CD4-positive, alpha-beta memory T cell (primary cell): ENCODE results near the gene MICOS13. TPM values are rescaled to one million over a fixed set of nuclear protein-coding genes. Genes with fewer than 3 reads are reported as not detected.
A peak's percentile ranks its signal among the peaks of the same experiment; 100 is the strongest.

Source experiments
- CTCF ChIA-PET: fragments of 350-600 bp; sonication (Branson Sonifier 250); formaldehyde crosslinking; loops from one replicate; lab custom pipeline; 2021; ENCODE audit warnings: inconsistent platforms; ENCODE audit not compliant: partially characterized antibody; lab: Charles Lee
- POLR2A ChIA-PET: fragments of 350-600 bp; sonication (Branson Sonifier 250); formaldehyde crosslinking; loops from one replicate; lab custom pipeline; 2021; ENCODE audit not compliant: partially characterized antibody; lab: Charles Lee
- DNase-seq, 5 donors: peaks; one replicate each; pipeline versions ENCODE4 v3.0.0 to v3.0.0-alpha.2; 2020 to 2022; ENCODE audit warnings: mixed read lengths in 1 of 5
- H3K27ac ChIP-seq: one replicate; pipeline ENCODE4 v1.7.0; 2013; ENCODE audit warnings: low read depth, low read length
- H3K27me3 ChIP-seq: 2 replicates; pipeline ENCODE4 v1.7.0; 2013; ENCODE audit warnings: mild to moderate bottlenecking, low read length, moderate library complexity; ENCODE audit not compliant: insufficient read depth
- H3K36me3 ChIP-seq: 2 replicates; pipeline ENCODE4 v1.7.0; 2013; ENCODE audit warnings: mild to moderate bottlenecking, low read length, moderate library complexity; ENCODE audit not compliant: insufficient read depth
- H3K4me1 ChIP-seq: 2 replicates; pipeline ENCODE4 v1.7.0; 2013; ENCODE audit warnings: mild to moderate bottlenecking, low read length, moderate library complexity; ENCODE audit not compliant: insufficient read depth
- H3K4me3 ChIP-seq, 2 donors: one replicate each; pipeline ENCODE4 v1.7.0; 2013; ENCODE audit warnings: low read length in 2 of 2, mild to moderate bottlenecking in 1 of 2
- H3K9me3 ChIP-seq, 2 donors: one replicate each; pipeline ENCODE4 v1.7.0; 2013; ENCODE audit warnings: low read length in 2 of 2, control low read depth in 1 of 2; ENCODE audit not compliant: control insufficient read depth in 1 of 2
- H3K27ac Mint-ChIP-seq, 7 donors: one replicate each; pipeline ENCODE4 v1.8.0; 2020 to 2021; ENCODE audit warnings: mixed read lengths in 7 of 7, mild to moderate bottlenecking in 6 of 7, inconsistent platforms in 3 of 7, moderate library complexity in 3 of 7
- H3K27me3 Mint-ChIP-seq, 2 donors: one replicate each; pipeline ENCODE4 v1.8.0; 2020 to 2021; ENCODE audit warnings: mixed read lengths in 2 of 2
- H3K36me3 Mint-ChIP-seq, 2 donors: one replicate each; pipeline ENCODE4 v1.8.0; 2020 to 2021; ENCODE audit warnings: mixed read lengths in 2 of 2, inconsistent platforms in 1 of 2, mild to moderate bottlenecking in 1 of 2
- H3K4me1 Mint-ChIP-seq, 4 donors: one replicate each; pipeline ENCODE4 v1.8.0; 2020 to 2021; ENCODE audit warnings: mixed read lengths in 4 of 4, mild to moderate bottlenecking in 1 of 4
- H3K4me3 Mint-ChIP-seq, 8 donors: one replicate each; pipeline ENCODE4 v1.8.0; 2020 to 2021; ENCODE audit warnings: mixed read lengths in 8 of 8, mild to moderate bottlenecking in 7 of 8, moderate library complexity in 6 of 8, inconsistent platforms in 3 of 8
- H3K9me3 Mint-ChIP-seq, 8 donors: one replicate each; pipeline ENCODE4 v1.8.0; 2020 to 2021; ENCODE audit warnings: mixed read lengths in 8 of 8, mild to moderate bottlenecking in 5 of 8, inconsistent platforms in 3 of 8, moderate library complexity in 1 of 8
- intact Hi-C: fragments of 100-400 bp; cut with micrococcal nuclease; formaldehyde crosslinking; loops from one replicate; pipeline ENCODE4 v1.15.1; 2023
- polyA plus RNA-seq, 2 donors: library from polyadenylated mRNA; unstranded; fragments of 300-500 nt; fragmentation: Illumina TruSeq; gene quantifications; one replicate each; pipeline ENCODE4 v1.2.3, GENCODE V29; 2021
- total RNA-seq, 2 experiments: library from RNA; stranded (reverse); gene quantifications; one replicate each; pipeline ENCODE4 v1.2.3, GENCODE V29; 2021

The MICOS13 gene
- total and polyA plus RNA-seq, 4 experiments from 2014 or later: 40.5 to 114 (median 77.3) TPM

DNA sequence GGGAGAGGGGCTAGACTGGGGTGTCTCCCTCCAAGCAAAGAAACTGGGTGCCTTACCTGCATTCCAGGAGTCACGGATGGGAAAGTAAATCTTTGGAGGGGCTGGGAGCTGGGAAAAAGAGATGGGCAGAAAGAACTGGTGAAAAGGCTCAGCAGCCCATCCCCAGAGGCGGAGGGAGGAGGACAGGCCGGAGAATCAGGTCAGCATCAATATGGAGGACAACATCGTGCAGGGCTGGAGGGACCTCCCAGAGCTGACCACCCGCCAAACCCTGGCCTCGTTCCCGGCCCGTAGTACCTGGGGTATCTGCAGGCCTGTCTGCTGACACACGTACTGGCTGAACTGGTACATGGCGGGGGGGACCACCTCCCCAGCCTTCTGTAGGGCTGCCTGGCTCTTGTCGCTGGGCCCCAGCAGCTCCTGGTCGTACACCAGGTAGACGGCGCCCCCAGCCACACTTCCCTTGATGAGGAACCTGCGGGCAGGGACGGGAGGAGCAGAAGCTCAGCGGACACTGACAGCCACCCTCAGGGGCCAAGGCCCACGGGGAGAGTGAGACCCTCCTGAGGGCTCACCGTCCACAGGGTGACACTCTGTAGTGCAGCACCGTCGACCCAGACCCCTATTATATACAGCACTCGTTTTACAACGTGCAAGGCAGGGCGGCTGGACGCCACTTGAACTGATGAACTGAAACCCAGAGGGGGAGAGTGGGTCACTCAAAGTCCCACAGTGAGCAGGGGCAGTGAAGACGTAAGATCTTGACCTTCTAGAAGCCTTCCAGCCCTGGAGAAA lies 830 bp downstream of the MICOS13 start:
- H3K36me3 ChIP-seq: no peaks in the 10 kb centered on the region
- H3K4me1 ChIP-seq: peaks cover 21% of the 10 kb centered on the region
- ChIA-PET CTCF (no interaction called here), POLR2A (interaction anchor here (0.6 to 2.8 kb wide), 6 partner anchors 7 to 56 kb away, joined by 3 to 13 read pairs (median 4); partner anchors contain the start of genes RPL36 and SAFB)
- no peaks in the 10 kb centered on the region for H3K27me3 ChIP-seq
- DNase-seq: no peak
- H3K27me3 Mint-ChIP-seq: no peaks in the 10 kb centered on the region
- H3K27ac Mint-ChIP-seq: peak overlapping the region; percentile 94 to 100 (median 99)
- peak overlapping the region; percentile 87 for H3K27ac ChIP-seq
- H3K4me3 Mint-ChIP-seq: peak overlapping the region; percentile 87 to 98 (median 93)
- intact Hi-C loops: loop anchor here (1.0 to 2.0 kb wide), 6 partner anchors 11 to 299 kb away; partner anchors contain the start of genes CATSPERD, LONP1, RANBP3 and RPL36
- peaks cover 18 to 41% (median 26%) of the 10 kb centered on the region in 4 donors for H3K4me1 Mint-ChIP-seq
- peaks cover 0 to 4% of the 10 kb centered on the region in 2 donors for H3K36me3 Mint-ChIP-seq
- H3K9me3 Mint-ChIP-seq: peaks cover 0 to 6% (median 0%) of the 10 kb centered on the region in 8 donors
- H3K4me3 ChIP-seq: peak overlapping the region; percentile 62 to 96
- H3K9me3 ChIP-seq: no peaks in the 10 kb centered on the region

GRCh38 chr19:5678071-5678718 lies 2.1 kb downstream of the MICOS13 start:
- no peaks in the 10 kb centered on the region for H3K36me3 ChIP-seq
- H3K27ac ChIP-seq: no peak overlapping the region
- no peaks in the 10 kb centered on the region for H3K27me3 Mint-ChIP-seq
- H3K4me1 ChIP-seq: peaks cover 21% of the 10 kb centered on the region
- no peaks in the 10 kb centered on the region for H3K9me3 ChIP-seq
- peak overlapping the region in 1 of 8 donors; percentile 12 for H3K4me3 Mint-ChIP-seq
- no peaks in the 10 kb centered on the region for H3K27me3 ChIP-seq
- peaks cover 0 to 6% (median 0%) of the 10 kb centered on the region in 8 donors for H3K9me3 Mint-ChIP-seq
- no peak overlapping the region for H3K27ac Mint-ChIP-seq
- ChIA-PET CTCF (no interaction called here), POLR2A (interaction anchor here (0.6 to 2.8 kb wide), 3 partner anchors 9 to 1084 kb away, joined by 4 to 13 read pairs (median 4); no protein-coding TSS in a partner anchor)
- peaks cover 17 to 35% (median 28%) of the 10 kb centered on the region in 4 donors for H3K4me1 Mint-ChIP-seq
- peak in 1 of 5 donors; percentile 33 for DNase-seq
- intact Hi-C loops: no loop called here
- peaks cover 0 to 4% of the 10 kb centered on the region in 2 donors for H3K36me3 Mint-ChIP-seq
- H3K4me3 ChIP-seq: no peak overlapping the region

GRCh38 chr19:5677580-5677979 lies 2.7 kb downstream of the MICOS13 start:
- POLR2A ChIA-PET: interaction anchor here (1.2 to 2.1 kb wide), 3 partner anchors 9 to 13 kb away, joined by 4 to 6 read pairs (median 5); no protein-coding TSS in a partner anchor
- Mint-ChIP-seq H3K36me3 (peaks cover 0 to 4% of the 10 kb centered on the region in 2 donors), H3K4me3 (no peak overlapping the region), H3K4me1 (peaks cover 16 to 33% (median 28%) of the 10 kb centered on the region in 4 donors), H3K9me3 (peaks cover 0 to 6% (median 0%) of the 10 kb centered on the region in 8 donors), H3K27ac (peak overlapping the region in 1 of 7 donors; percentile 68), H3K27me3 (no peaks in the 10 kb centered on the region)
- H3K27me3 ChIP-seq: no peaks in the 10 kb centered on the region
- H3K36me3 ChIP-seq: no peaks in the 10 kb centered on the region
- no peak overlapping the region for H3K27ac ChIP-seq
- CTCF ChIA-PET: interaction anchor here (2.1 kb wide), 1 partner anchor 9 kb away, joined by 7 read pairs; no protein-coding TSS in a partner anchor
- peaks cover 21% of the 10 kb centered on the region for H3K4me1 ChIP-seq
- H3K9me3 ChIP-seq: no peaks in the 10 kb centered on the region
- intact Hi-C loops: no loop called here
- DNase-seq: peak in 1 of 5 donors; percentile 29
- H3K4me3 ChIP-seq: no peak overlapping the region

GRCh38 chr19:5677136-5677535 lies 3.2 kb downstream of the MICOS13 start:
- no peak overlapping the region for H3K27ac ChIP-seq
- no peaks in the 10 kb centered on the region for H3K36me3 ChIP-seq
- no peak overlapping the region for H3K4me3 ChIP-seq
- peak overlapping the region in 2 of 7 donors; percentile 19 to 68 for H3K27ac Mint-ChIP-seq
- H3K27me3 ChIP-seq: no peaks in the 10 kb centered on the region
- H3K9me3 ChIP-seq: no peaks in the 10 kb centered on the region
- POLR2A ChIA-PET: interaction anchor here (1.0 to 2.1 kb wide), 3 partner anchors 9 to 51 kb away, joined by 3 to 6 read pairs (median 5); no protein-coding TSS in a partner anchor
- peak in 1 of 5 donors; percentile 16 for DNase-seq
- CTCF ChIA-PET: interaction anchor here (2.1 kb wide), 1 partner anchor 10 kb away, joined by 7 read pairs; no protein-coding TSS in a partner anchor
- H3K4me1 Mint-ChIP-seq: peaks cover 14 to 30% (median 25%) of the 10 kb centered on the region in 4 donors
- intact Hi-C loops: no loop called here
- H3K36me3 Mint-ChIP-seq: peaks cover 0 to 4% of the 10 kb centered on the region in 2 donors
- H3K9me3 Mint-ChIP-seq: peaks cover 0 to 6% (median 0%) of the 10 kb centered on the region in 8 donors
- no peak overlapping the region for H3K4me3 Mint-ChIP-seq
- no peaks in the 10 kb centered on the region for H3K27me3 Mint-ChIP-seq
- peaks cover 21% of the 10 kb centered on the region for H3K4me1 ChIP-seq

GRCh38 chr19:5676772-5677105 lies 3.6 kb downstream of the MICOS13 start:
- Histone ChIP-seq H3K36me3 (no peaks in the 10 kb centered on the region), H3K27me3 (no peaks in the 10 kb centered on the region), H3K27ac (no peak overlapping the region), H3K9me3 (no peaks in the 10 kb centered on the region), H3K4me3 (no peak overlapping the region), H3K4me1 (peaks cover 21% of the 10 kb centered on the region)
- H3K27ac Mint-ChIP-seq: no peak overlapping the region
- no peak overlapping the region for H3K4me3 Mint-ChIP-seq
- H3K27me3 Mint-ChIP-seq: no peaks in the 10 kb centered on the region
- H3K9me3 Mint-ChIP-seq: peaks cover 0 to 6% (median 0%) of the 10 kb centered on the region in 8 donors
- H3K36me3 Mint-ChIP-seq: peaks cover 0 to 4% of the 10 kb centered on the region in 2 donors
- DNase-seq: no peak
- H3K4me1 Mint-ChIP-seq: peaks cover 14 to 26% (median 21%) of the 10 kb centered on the region in 4 donors
- CTCF ChIA-PET: interaction anchor here (2.1 kb wide), 1 partner anchor 10 kb away, joined by 7 read pairs; no protein-coding TSS in a partner anchor
- intact Hi-C loops: no loop called here
- POLR2A ChIA-PET: interaction anchor here (0.8 to 2.1 kb wide), 4 partner anchors 10 to 51 kb away, joined by 3 to 6 read pairs (median 4); no protein-coding TSS in a partner anchor

DNA sequence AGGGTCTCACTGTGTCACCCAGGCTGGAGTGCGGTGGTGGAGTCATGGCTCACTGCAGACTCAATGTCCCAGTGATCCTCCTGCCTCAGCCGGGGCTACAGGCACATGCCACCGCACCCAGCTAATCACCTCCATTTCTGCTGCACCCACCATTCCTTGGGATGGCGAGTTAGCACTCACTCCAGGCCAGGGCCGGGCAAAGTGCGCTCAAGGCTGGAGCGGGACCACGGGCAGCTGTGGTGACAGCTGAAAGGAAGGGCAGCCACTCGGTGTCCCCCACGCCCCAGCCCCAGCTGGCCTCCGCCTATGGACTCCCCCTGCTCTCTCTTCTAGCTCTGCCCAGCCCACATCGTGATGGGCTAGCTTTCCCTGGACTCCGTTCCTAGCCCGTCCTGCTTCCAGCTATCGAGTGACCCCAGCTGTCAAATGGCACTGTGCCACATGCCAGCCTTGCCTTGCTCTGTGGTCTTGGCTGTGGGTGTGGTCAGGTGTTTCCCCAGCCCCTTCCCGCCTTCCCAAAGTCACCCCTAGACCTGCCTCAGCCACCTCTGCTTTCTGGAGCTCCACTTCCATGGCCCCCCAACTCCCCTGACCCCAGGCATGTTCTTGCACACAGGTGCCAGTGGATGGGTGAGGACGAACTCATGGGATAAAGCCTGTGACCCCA lies 4.1 kb downstream of the MICOS13 start:
- H3K4me3 Mint-ChIP-seq: no peak overlapping the region
- CTCF ChIA-PET: interaction anchor here (2.1 kb wide), 1 partner anchor 11 kb away, joined by 7 read pairs; no protein-coding TSS in a partner anchor
- Histone ChIP-seq H3K27ac (no peak overlapping the region), H3K4me3 (no peak overlapping the region), H3K27me3 (no peaks in the 10 kb centered on the region), H3K9me3 (no peaks in the 10 kb centered on the region), H3K36me3 (no peaks in the 10 kb centered on the region), H3K4me1 (peaks cover 16% of the 10 kb centered on the region)
- intact Hi-C loops: no loop called here
- POLR2A ChIA-PET: interaction anchor here (0.8 to 2.1 kb wide), 4 partner anchors 10 to 50 kb away, joined by 3 to 6 read pairs (median 4); no protein-coding TSS in a partner anchor
- H3K36me3 Mint-ChIP-seq: peaks cover 0 to 4% of the 10 kb centered on the region in 2 donors
- H3K9me3 Mint-ChIP-seq: peaks cover 0 to 6% (median 0%) of the 10 kb centered on the region in 8 donors
- DNase-seq: peak in 1 of 5 donors; percentile 7
- peaks cover 9 to 21% (median 16%) of the 10 kb centered on the region in 4 donors for H3K4me1 Mint-ChIP-seq
- no peaks in the 10 kb centered on the region for H3K27me3 Mint-ChIP-seq
- peak overlapping the region in 2 of 7 donors; percentile 61 to 70 for H3K27ac Mint-ChIP-seq
